ENCODE data around the gene TPSG1. TPM values are rescaled to one million over a fixed set of nuclear protein-coding genes. Genes with fewer than 3 reads are reported as not detected.

The TPSG1 gene
- total RNA-seq, 1 experiment from 2014 or later, result not detected

GRCh38 chr16:1184980-1185379 lies 40.1 kb downstream of the TPSG1 start:
- intact Hi-C loops (cut with micrococcal nuclease), result no loop called here
- Histone ChIP-seq H3K27me3 (ENCODE audit: insufficient read depth, low read length) (no peaks in the 10 kb centered on the region), H3K27ac (ENCODE audit: low read depth, low read length) (no peak overlapping the region), H2AFZ (ENCODE audit: low read depth, low read length, poor library complexity, severe bottlenecking) (no peak overlapping the region), H3K9me2 (ENCODE audit: insufficient read depth) (no peaks in the 10 kb centered on the region), H3K4me2 (ENCODE audit: low read length) (no peak overlapping the region), H3K4me3 (replicated peaks in 1 of 2; ENCODE audit: low read depth in 1 of 2, low read length in 2 of 2) (no peak overlapping the region), H3K79me2 (ENCODE audit: insufficient read depth, low read length) (no peaks in the 10 kb centered on the region; the same call in 1 of the 2 replicates), H3K9me3 (ENCODE audit: control insufficient read depth in 1 of 2, insufficient read depth in 1 of 2, low read depth in 1 of 2, low read length in 2 of 2) (no peaks in the 10 kb centered on the region), H4K20me1 (ENCODE audit: insufficient read depth) (no peaks in the 10 kb centered on the region), H3K9ac (ENCODE audit: low read length) (no peak overlapping the region), H3K36me3 (ENCODE audit: control insufficient read depth in 1 of 2, insufficient read depth in 2 of 2, low read length in 2 of 2) (no peaks in the 10 kb centered on the region), H3K4me1 (ENCODE audit: control insufficient read depth in 1 of 2, insufficient read depth in 2 of 2, low read length in 2 of 2) (peaks cover 24 to 40% of the 10 kb centered on the region in 2 experiments)
- ATAC-seq (no peak), DNase-seq (ENCODE audit: low read depth, low spot score) (no peak)
- RAD21 ChIA-PET (ENCODE audit: low non-redundant PET in 1 of 2, low total read pairs in 2 of 2, uncharacterized antibody in 2 of 2, unreplicated experiment in 2 of 2), result no interaction called here
- no peak for TF ChIP-seq YY1 (IDR thresholded peaks at IDR 0.05; ENCODE audit: extremely low read depth, insufficient replicate concordance, low read depth, low read length)
- TF ChIP-seq, protein P1, sequence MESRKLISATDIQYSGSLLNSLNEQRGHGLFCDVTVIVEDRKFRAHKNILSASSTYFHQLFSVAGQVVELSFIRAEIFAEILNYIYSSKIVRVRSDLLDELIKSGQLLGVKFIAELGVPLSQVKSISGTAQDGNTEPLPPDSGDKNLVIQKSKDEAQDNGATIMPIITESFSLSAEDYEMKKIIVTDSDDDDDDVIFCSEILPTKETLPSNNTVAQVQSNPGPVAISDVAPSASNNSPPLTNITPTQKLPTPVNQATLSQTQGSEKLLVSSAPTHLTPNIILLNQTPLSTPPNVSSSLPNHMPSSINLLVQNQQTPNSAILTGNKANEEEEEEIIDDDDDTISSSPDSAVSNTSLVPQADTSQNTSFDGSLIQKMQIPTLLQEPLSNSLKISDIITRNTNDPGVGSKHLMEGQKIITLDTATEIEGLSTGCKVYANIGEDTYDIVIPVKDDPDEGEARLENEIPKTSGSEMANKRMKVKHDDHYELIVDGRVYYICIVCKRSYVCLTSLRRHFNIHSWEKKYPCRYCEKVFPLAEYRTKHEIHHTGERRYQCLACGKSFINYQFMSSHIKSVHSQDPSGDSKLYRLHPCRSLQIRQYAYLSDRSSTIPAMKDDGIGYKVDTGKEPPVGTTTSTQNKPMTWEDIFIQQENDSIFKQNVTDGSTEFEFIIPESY (IDR thresholded peaks at IDR 0.05; ENCODE audit: extremely low read depth, insufficient replicate concordance, low read length), result no peak
- TF ChIP-seq ZFX (IDR thresholded peaks at IDR 0.05), result no peak
- no peak for TF ChIP-seq POLR2AphosphoS5 (IDR thresholded peaks at IDR 0.05; ENCODE audit: low read depth, low read length)
- no peak for TF ChIP-seq ZNF274 (IDR thresholded peaks at IDR 0.05; ENCODE audit: low read depth, low read length)
- TF ChIP-seq MAX (IDR thresholded peaks at IDR 0.05), result no peak
- TF ChIP-seq ELF1 (IDR thresholded peaks at IDR 0.05; ENCODE audit: borderline replicate concordance, low read depth), result no peak
- no peak for TF ChIP-seq SP1 (IDR thresholded peaks at IDR 0.05; ENCODE audit: low read depth)
- TF ChIP-seq EZH2 (IDR thresholded peaks at IDR 0.05), result no peak
- TF ChIP-seq, protein P2, sequence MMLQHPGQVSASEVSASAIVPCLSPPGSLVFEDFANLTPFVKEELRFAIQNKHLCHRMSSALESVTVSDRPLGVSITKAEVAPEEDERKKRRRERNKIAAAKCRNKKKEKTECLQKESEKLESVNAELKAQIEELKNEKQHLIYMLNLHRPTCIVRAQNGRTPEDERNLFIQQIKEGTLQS (IDR thresholded peaks at IDR 0.05), result no peak
- TF ChIP-seq, protein P3, sequence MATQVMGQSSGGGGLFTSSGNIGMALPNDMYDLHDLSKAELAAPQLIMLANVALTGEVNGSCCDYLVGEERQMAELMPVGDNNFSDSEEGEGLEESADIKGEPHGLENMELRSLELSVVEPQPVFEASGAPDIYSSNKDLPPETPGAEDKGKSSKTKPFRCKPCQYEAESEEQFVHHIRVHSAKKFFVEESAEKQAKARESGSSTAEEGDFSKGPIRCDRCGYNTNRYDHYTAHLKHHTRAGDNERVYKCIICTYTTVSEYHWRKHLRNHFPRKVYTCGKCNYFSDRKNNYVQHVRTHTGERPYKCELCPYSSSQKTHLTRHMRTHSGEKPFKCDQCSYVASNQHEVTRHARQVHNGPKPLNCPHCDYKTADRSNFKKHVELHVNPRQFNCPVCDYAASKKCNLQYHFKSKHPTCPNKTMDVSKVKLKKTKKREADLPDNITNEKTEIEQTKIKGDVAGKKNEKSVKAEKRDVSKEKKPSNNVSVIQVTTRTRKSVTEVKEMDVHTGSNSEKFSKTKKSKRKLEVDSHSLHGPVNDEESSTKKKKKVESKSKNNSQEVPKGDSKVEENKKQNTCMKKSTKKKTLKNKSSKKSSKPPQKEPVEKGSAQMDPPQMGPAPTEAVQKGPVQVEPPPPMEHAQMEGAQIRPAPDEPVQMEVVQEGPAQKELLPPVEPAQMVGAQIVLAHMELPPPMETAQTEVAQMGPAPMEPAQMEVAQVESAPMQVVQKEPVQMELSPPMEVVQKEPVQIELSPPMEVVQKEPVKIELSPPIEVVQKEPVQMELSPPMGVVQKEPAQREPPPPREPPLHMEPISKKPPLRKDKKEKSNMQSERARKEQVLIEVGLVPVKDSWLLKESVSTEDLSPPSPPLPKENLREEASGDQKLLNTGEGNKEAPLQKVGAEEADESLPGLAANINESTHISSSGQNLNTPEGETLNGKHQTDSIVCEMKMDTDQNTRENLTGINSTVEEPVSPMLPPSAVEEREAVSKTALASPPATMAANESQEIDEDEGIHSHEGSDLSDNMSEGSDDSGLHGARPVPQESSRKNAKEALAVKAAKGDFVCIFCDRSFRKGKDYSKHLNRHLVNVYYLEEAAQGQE (IDR thresholded peaks at IDR 0.05; ENCODE audit: low read depth), result no peak
- CTCF ChIA-PET, result no interaction called here
- BruUV-seq (replicated peaks), result no TSS peak
- POLR2A ChIA-PET, result no interaction called here
